Caco-2 (cell line): ENCODE results near the gene GBP4. TPM values are rescaled to one million over a fixed set of nuclear protein-coding genes. Genes with fewer than 3 reads are reported as not detected.

Source experiments
- BruUV-seq: library from RNA; stranded (reverse); fragments of 400-500 nt; replicated peaks from 2 replicates; lab custom pipeline; 2021; lab: Mats Ljungman, UMichigan
- CTCF ChIA-PET: fragments of 300-600 bp; sonication (Branson Sonifier 250); formaldehyde crosslinking; loops from one replicate; lab custom pipeline; 2022; ENCODE audit warnings: antibody characterized with exemption; lab: Charles Lee
- POLR2A ChIA-PET: fragments of 300-600 bp; sonication (Branson Sonifier 250); formaldehyde crosslinking; loops from one replicate; lab custom pipeline; 2022; ENCODE audit warnings: antibody characterized with exemption; lab: Charles Lee
- DNase-seq, 2 experiments: peaks; one replicate each; pipeline versions ENCODE4 v3.0.0 to v3.0.0-alpha.2; 2020 to 2022
- H3K27me3 ChIP-seq: replicated peaks from 2 replicates; pipeline ENCODE4 v1.6.0; 2011; ENCODE audit warnings: low read length; ENCODE audit not compliant: control insufficient read depth, insufficient read depth
- H3K36me3 ChIP-seq: 2 replicates; pipeline ENCODE4 v1.5.1; 2011; ENCODE audit warnings: low read length; ENCODE audit not compliant: control insufficient read depth, insufficient read depth
- H3K4me1 ChIP-seq: fragments of 250-450 bp; sonication (Bioruptor Pico); 2 replicates; pipeline ENCODE4 v1.5.1; 2020; ENCODE audit warnings: mild to moderate bottlenecking
- H3K4me3 ChIP-seq: 2 replicates; pipeline ENCODE4 v1.5.1; 2011; ENCODE audit warnings: low read depth, mild to moderate bottlenecking, control low read depth, low read length
- H3K9me3 ChIP-seq: fragments of 250-450 bp; sonication (Bioruptor Pico); 2 replicates; pipeline ENCODE4 v1.5.1; 2020; ENCODE audit warnings: mild to moderate bottlenecking, moderate library complexity
- H3K27ac Mint-ChIP-seq: one replicate; pipeline ENCODE4 v1.8.0; 2022; ENCODE audit warnings: mixed read lengths; ENCODE audit not compliant: unreplicated experiment
- H3K27me3 Mint-ChIP-seq: one replicate; pipeline ENCODE4 v1.8.0; 2022; ENCODE audit warnings: mixed read lengths; ENCODE audit not compliant: insufficient read depth, unreplicated experiment
- H3K36me3 Mint-ChIP-seq: one replicate; pipeline ENCODE4 v1.8.0; 2022; ENCODE audit warnings: mild to moderate bottlenecking, mixed read lengths; ENCODE audit not compliant: insufficient read depth, unreplicated experiment
- H3K4me1 Mint-ChIP-seq: one replicate; pipeline ENCODE4 v1.8.0; 2022; ENCODE audit warnings: low read depth, mixed read lengths; ENCODE audit not compliant: unreplicated experiment
- H3K4me3 Mint-ChIP-seq: one replicate; pipeline ENCODE4 v1.8.0; 2022; ENCODE audit warnings: mild to moderate bottlenecking, moderate library complexity, mixed read lengths; ENCODE audit not compliant: unreplicated experiment
- H3K9me3 Mint-ChIP-seq: one replicate; pipeline ENCODE4 v1.8.0; 2022; ENCODE audit warnings: mixed read lengths; ENCODE audit not compliant: unreplicated experiment
- CTCF ChIP-seq, 2 experiments: fragments of 200-600 bp in 1 of 2; IDR thresholded peaks; 1 replicate in 1 of 2; 2 replicates in 1 of 2; pipeline versions ENCODE4 v1.5.1 to v1.8.0; 2011 to 2022; ENCODE audit warnings: antibody characterized with exemption in 1 of 2, control low read depth in 1 of 2, inconsistent platforms in 1 of 2, low read depth in 1 of 2, low read length in 1 of 2, mild to moderate bottlenecking in 1 of 2, moderate library complexity in 1 of 2; ENCODE audit not compliant: insufficient read depth in 1 of 2, severe bottlenecking in 1 of 2, unreplicated experiment in 1 of 2
- intact Hi-C: fragments of 100-400 bp; cut with micrococcal nuclease; formaldehyde crosslinking; loops from one replicate; pipeline ENCODE4 v1.10.0; 2022; ENCODE audit not compliant: unreplicated experiment
- total RNA-seq: library from RNA; stranded (reverse); gene quantifications from 2 replicates; pipeline ENCODE4 v1.2.3, GENCODE V29; 2022

Gene GBP4
- total RNA-seq, 1 experiment from 2014 or later = not detected

- no peaks in the 10 kb centered on the region for H3K4me1 ChIP-seq
- no peaks in the 10 kb centered on the region for H3K27me3 Mint-ChIP-seq
- no peaks in the 10 kb centered on the region for H3K9me3 ChIP-seq
- H3K9me3 Mint-ChIP-seq = no peaks in the 10 kb centered on the region
- no peak overlapping the region for H3K4me3 ChIP-seq
- TF ChIP-seq CTCF (IDR thresholded peaks at IDR 0.05; ENCODE audit: insufficient read depth in 1 of 2, low read depth in 1 of 2, low read length in 1 of 2, severe bottlenecking in 1 of 2, unreplicated experiment in 1 of 2) = no peak
- no peaks in the 10 kb centered on the region; the same call in 1 of the 2 replicates for H3K27me3 ChIP-seq
- H3K36me3 ChIP-seq = no peaks in the 10 kb centered on the region
- no TSS peak for BruUV-seq
- H3K27ac Mint-ChIP-seq = no peak overlapping the region
- H3K4me1 Mint-ChIP-seq = no peaks in the 10 kb centered on the region
- intact Hi-C loops = no loop called here
- H3K4me3 Mint-ChIP-seq = no peak overlapping the region
- DNase-seq = no peak
- POLR2A ChIA-PET = no interaction called here
- CTCF ChIA-PET = no interaction called here
- no peaks in the 10 kb centered on the region for H3K36me3 Mint-ChIP-seq
Observed at GRCh38 chr1:89169166-89169565, 29.6 kb downstream of the GBP4 start.

GRCh38 chr1:89167590-89168230, 31.0 kb downstream of the GBP4 start:
- POLR2A ChIA-PET = no interaction called here
- no peaks in the 10 kb centered on the region for H3K9me3 ChIP-seq
- TF ChIP-seq CTCF (IDR thresholded peaks at IDR 0.05; ENCODE audit: insufficient read depth in 1 of 2, low read depth in 1 of 2, low read length in 1 of 2, severe bottlenecking in 1 of 2, unreplicated experiment in 1 of 2) = no peak
- DNase-seq = no peak
- H3K4me1 ChIP-seq = no peaks in the 10 kb centered on the region
- Mint-ChIP-seq H3K4me1 (no peaks in the 10 kb centered on the region), H3K9me3 (no peaks in the 10 kb centered on the region), H3K27ac (no peak overlapping the region), H3K4me3 (no peak overlapping the region), H3K36me3 (no peaks in the 10 kb centered on the region), H3K27me3 (no peaks in the 10 kb centered on the region)
- no peaks in the 10 kb centered on the region for H3K36me3 ChIP-seq
- H3K27me3 ChIP-seq = no peaks in the 10 kb centered on the region; the same call in 1 of the 2 replicates
- CTCF ChIA-PET = no interaction called here
- no TSS peak for BruUV-seq
- intact Hi-C loops = no loop called here
- no peak overlapping the region for H3K4me3 ChIP-seq

GRCh38 chr1:89166705-89167104, 32.0 kb downstream of the GBP4 start:
- no peaks in the 10 kb centered on the region for H3K4me1 Mint-ChIP-seq
- no peak overlapping the region for H3K27ac Mint-ChIP-seq
- no peaks in the 10 kb centered on the region for H3K4me1 ChIP-seq
- intact Hi-C loops = no loop called here
- no peak for DNase-seq
- no peaks in the 10 kb centered on the region for H3K9me3 ChIP-seq
- CTCF ChIA-PET = no interaction called here
- no peaks in the 10 kb centered on the region for H3K9me3 Mint-ChIP-seq
- POLR2A ChIA-PET = no interaction called here
- no peak overlapping the region for H3K4me3 Mint-ChIP-seq
- H3K36me3 Mint-ChIP-seq = no peaks in the 10 kb centered on the region
- no peaks in the 10 kb centered on the region for H3K36me3 ChIP-seq
- H3K27me3 ChIP-seq = no peaks in the 10 kb centered on the region; the same call in 1 of the 2 replicates
- BruUV-seq = no TSS peak
- TF ChIP-seq CTCF (IDR thresholded peaks at IDR 0.05; ENCODE audit: insufficient read depth in 1 of 2, low read depth in 1 of 2, low read length in 1 of 2, severe bottlenecking in 1 of 2, unreplicated experiment in 1 of 2) = no peak
- H3K27me3 Mint-ChIP-seq = no peaks in the 10 kb centered on the region
- H3K4me3 ChIP-seq = no peak overlapping the region
